ENCODE measurements around the gene ARHGEF28. TPM values are rescaled to one million over a fixed set of nuclear protein-coding genes. Genes with fewer than 3 reads are reported as not detected.

The ARHGEF28 gene
- polyA plus RNA-seq, 3 donors, result not detected

DNA sequence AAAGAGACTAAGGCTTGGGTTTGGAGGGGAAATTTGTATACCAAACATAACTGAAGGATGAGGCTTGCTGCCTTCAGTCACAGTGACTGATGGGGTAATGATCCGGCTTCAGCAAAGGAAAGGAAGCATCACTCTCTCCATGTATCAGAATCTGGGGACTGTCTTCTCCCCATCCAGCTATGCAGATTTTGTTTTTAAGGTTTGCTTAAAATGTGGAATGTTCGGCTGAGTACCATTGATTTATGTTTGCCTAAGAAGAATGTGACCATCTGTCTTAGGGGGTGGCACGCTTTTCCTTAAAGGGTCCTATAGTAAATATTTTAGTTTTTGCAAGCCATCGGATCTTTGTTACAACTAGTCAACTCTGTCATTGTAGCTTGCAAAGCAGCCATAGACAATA is 291.9 kb downstream of the ARHGEF28 start:
- Mint-ChIP-seq H3K4me1 (peaks cover 27% of the 10 kb centered on the region), H3K4me3 (no peak overlapping the region), H3K9me3 (no peaks in the 10 kb centered on the region), H3K36me3 (no peaks in the 10 kb centered on the region), H3K27ac (no peak overlapping the region), H3K27me3 (ENCODE audit: low read depth in 3 of 3) (no peaks in the 10 kb centered on the region)
- no peak overlapping the region for H3K4me3 ChIP-seq (replicated peaks in 1 of 3; ENCODE audit: low read depth in 2 of 3, low read length in 3 of 3)
- no peaks in the 10 kb centered on the region for H3K79me2 ChIP-seq (ENCODE audit: insufficient read depth, low read length)
- intact Hi-C loops (cut with micrococcal nuclease), result no loop called here
- no peaks in the 10 kb centered on the region for H3K9me3 ChIP-seq (replicated peaks in 1 of 2; ENCODE audit: control insufficient read depth in 1 of 2, insufficient read depth in 1 of 2, low read length in 2 of 2)
- TF ChIP-seq, protein P1, sequence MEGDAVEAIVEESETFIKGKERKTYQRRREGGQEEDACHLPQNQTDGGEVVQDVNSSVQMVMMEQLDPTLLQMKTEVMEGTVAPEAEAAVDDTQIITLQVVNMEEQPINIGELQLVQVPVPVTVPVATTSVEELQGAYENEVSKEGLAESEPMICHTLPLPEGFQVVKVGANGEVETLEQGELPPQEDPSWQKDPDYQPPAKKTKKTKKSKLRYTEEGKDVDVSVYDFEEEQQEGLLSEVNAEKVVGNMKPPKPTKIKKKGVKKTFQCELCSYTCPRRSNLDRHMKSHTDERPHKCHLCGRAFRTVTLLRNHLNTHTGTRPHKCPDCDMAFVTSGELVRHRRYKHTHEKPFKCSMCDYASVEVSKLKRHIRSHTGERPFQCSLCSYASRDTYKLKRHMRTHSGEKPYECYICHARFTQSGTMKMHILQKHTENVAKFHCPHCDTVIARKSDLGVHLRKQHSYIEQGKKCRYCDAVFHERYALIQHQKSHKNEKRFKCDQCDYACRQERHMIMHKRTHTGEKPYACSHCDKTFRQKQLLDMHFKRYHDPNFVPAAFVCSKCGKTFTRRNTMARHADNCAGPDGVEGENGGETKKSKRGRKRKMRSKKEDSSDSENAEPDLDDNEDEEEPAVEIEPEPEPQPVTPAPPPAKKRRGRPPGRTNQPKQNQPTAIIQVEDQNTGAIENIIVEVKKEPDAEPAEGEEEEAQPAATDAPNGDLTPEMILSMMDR (IDR thresholded peaks at IDR 0.05), result no peak
- H4K20me1 ChIP-seq (ENCODE audit: insufficient read depth, low read length), result no peaks in the 10 kb centered on the region
- peaks cover 20 to 22% of the 10 kb centered on the region in 2 donors for H3K4me1 ChIP-seq (ENCODE audit: control insufficient read depth in 1 of 2, insufficient read depth in 2 of 2, low read length in 2 of 2)
- no peaks in the 10 kb centered on the region for H3K36me3 ChIP-seq (replicated peaks in 1 of 2; ENCODE audit: control insufficient read depth in 1 of 2, insufficient read depth in 2 of 2, low read length in 2 of 2)
- no peak overlapping the region for H3K27ac ChIP-seq (ENCODE audit: low read depth in 1 of 2, low read length in 2 of 2)
- H2AFZ ChIP-seq (ENCODE audit: insufficient read depth, low read depth, low read length, poor library complexity, severe bottlenecking), result no peak overlapping the region
- H3K9ac ChIP-seq (ENCODE audit: insufficient read depth, low read length, poor library complexity, severe bottlenecking), result no peak overlapping the region
- WGBS (ENCODE audit: insufficient coverage), result 100% methylated on average over 2 of the region's 4 CpGs
- DNase-seq, result no peak
- H3K27me3 ChIP-seq (ENCODE audit: control insufficient read depth in 2 of 2, insufficient read depth in 2 of 2, low read length in 2 of 2), result no peaks in the 10 kb centered on the region
- no peak overlapping the region for H3K4me2 ChIP-seq (replicated peaks; ENCODE audit: extremely low read depth, low read length, poor library complexity, severe bottlenecking)

GRCh38 chr5:73918791-73919221 is 292.8 kb downstream of the ARHGEF28 start:
- Histone ChIP-seq H3K36me3 (replicated peaks in 1 of 2; ENCODE audit: control insufficient read depth in 1 of 2, insufficient read depth in 2 of 2, low read length in 2 of 2) (no peaks in the 10 kb centered on the region), H2AFZ (ENCODE audit: insufficient read depth, low read depth, low read length, poor library complexity, severe bottlenecking) (peak overlapping the region; percentile 31), H3K27ac (ENCODE audit: low read depth in 1 of 2, low read length in 2 of 2) (peak overlapping the region in 1 of 2 donors; percentile 33), H3K27me3 (ENCODE audit: control insufficient read depth in 2 of 2, insufficient read depth in 2 of 2, low read length in 2 of 2) (no peaks in the 10 kb centered on the region), H4K20me1 (ENCODE audit: insufficient read depth, low read length) (no peaks in the 10 kb centered on the region), H3K79me2 (ENCODE audit: insufficient read depth, low read length) (no peaks in the 10 kb centered on the region), H3K9me3 (replicated peaks in 1 of 2; ENCODE audit: control insufficient read depth in 1 of 2, insufficient read depth in 1 of 2, low read length in 2 of 2) (no peaks in the 10 kb centered on the region), H3K4me1 (ENCODE audit: control insufficient read depth in 1 of 2, insufficient read depth in 2 of 2, low read length in 2 of 2) (peaks cover 20 to 22% of the 10 kb centered on the region in 2 donors), H3K9ac (ENCODE audit: insufficient read depth, low read length, poor library complexity, severe bottlenecking) (peak overlapping the region; percentile 11), H3K4me3 (replicated peaks in 1 of 3; ENCODE audit: low read depth in 2 of 3, low read length in 3 of 3) (peak overlapping the region in 2 of 3 experiments; percentile 30 to 52), H3K4me2 (replicated peaks; ENCODE audit: extremely low read depth, low read length, poor library complexity, severe bottlenecking) (peak overlapping the region; percentile 58)
- Mint-ChIP-seq H3K36me3 (no peaks in the 10 kb centered on the region), H3K27me3 (ENCODE audit: low read depth in 3 of 3) (no peaks in the 10 kb centered on the region), H3K27ac (peak overlapping the region in 2 of 7 donors; percentile 19 to 42), H3K4me3 (peak overlapping the region; percentile 58 to 61), H3K4me1 (peaks cover 27% of the 10 kb centered on the region), H3K9me3 (no peaks in the 10 kb centered on the region)
- intact Hi-C loops (cut with micrococcal nuclease), result no loop called here
- DNase-seq, result peak in 1 of 3 donors; percentile 15
- WGBS (ENCODE audit: insufficient coverage), result no CpG with 5 or more reads among the region's 6 CpGs
- TF ChIP-seq, protein P1 (IDR thresholded peaks at IDR 0.05), result no peak

All from CD14-positive monocyte (primary cell).